Measurements from ENCODE around the gene THAP4.

THAP4 gene

GRCh38 chr2:241547781-241548450 lies 89.0 kb downstream of the THAP4 start:
- no peak overlapping the region for H3K27ac ChIP-seq
- no peak for DNase-seq
- no peaks in the 10 kb centered on the region for H3K36me3 ChIP-seq
- H3K9me3 ChIP-seq (ENCODE audit: severe bottlenecking): no peaks in the 10 kb centered on the region
- no peak for TF ChIP-seq CTCF (IDR thresholded peaks at IDR 0.05; ENCODE audit: low read depth, low read length)
- no peak overlapping the region for H3K4me3 ChIP-seq (ENCODE audit: low read depth, low read length)
- H3K27me3 ChIP-seq (ENCODE audit: insufficient read depth, low read depth, severe bottlenecking): no peaks in the 10 kb centered on the region

GRCh38 chr2:241546771-241547498 lies 90.0 kb downstream of the THAP4 start:
- Histone ChIP-seq H3K4me3 (ENCODE audit: low read depth, low read length) (no peak overlapping the region), H3K27me3 (ENCODE audit: insufficient read depth, low read depth, severe bottlenecking) (no peaks in the 10 kb centered on the region), H3K9me3 (ENCODE audit: severe bottlenecking) (no peaks in the 10 kb centered on the region), H3K27ac (peak overlapping the region; percentile 50), H3K36me3 (no peaks in the 10 kb centered on the region)
- peak; percentile 44 for DNase-seq
- TF ChIP-seq CTCF (IDR thresholded peaks at IDR 0.05; ENCODE audit: low read depth, low read length): no peak

GRCh38 chr2:241545523-241546473 lies 91.2 kb downstream of the THAP4 start:
- no peaks in the 10 kb centered on the region for H3K9me3 ChIP-seq (ENCODE audit: severe bottlenecking)
- H3K36me3 ChIP-seq: no peaks in the 10 kb centered on the region
- no peak overlapping the region for H3K4me3 ChIP-seq (ENCODE audit: low read depth, low read length)
- H3K27me3 ChIP-seq (ENCODE audit: insufficient read depth, low read depth, severe bottlenecking): no peaks in the 10 kb centered on the region
- TF ChIP-seq CTCF (IDR thresholded peaks at IDR 0.05; ENCODE audit: low read depth, low read length): no peak
- no peak overlapping the region for H3K27ac ChIP-seq
- DNase-seq: no peak

GRCh38 chr2:241545106-241545505 lies 91.9 kb downstream of the THAP4 start:
- Histone ChIP-seq H3K4me3 (ENCODE audit: low read depth, low read length) (no peak overlapping the region), H3K27me3 (ENCODE audit: insufficient read depth, low read depth, severe bottlenecking) (no peaks in the 10 kb centered on the region), H3K9me3 (ENCODE audit: severe bottlenecking) (no peaks in the 10 kb centered on the region), H3K36me3 (no peaks in the 10 kb centered on the region), H3K27ac (no peak overlapping the region)
- no peak for TF ChIP-seq CTCF (IDR thresholded peaks at IDR 0.05; ENCODE audit: low read depth, low read length)
- DNase-seq: no peak

- H3K27me3 ChIP-seq (ENCODE audit: insufficient read depth, low read depth, severe bottlenecking): no peaks in the 10 kb centered on the region
- DNase-seq: no peak
- H3K4me3 ChIP-seq (ENCODE audit: low read depth, low read length): no peak overlapping the region
- H3K27ac ChIP-seq: no peak overlapping the region
- no peak for TF ChIP-seq CTCF (IDR thresholded peaks at IDR 0.05; ENCODE audit: low read depth, low read length)
- H3K9me3 ChIP-seq (ENCODE audit: severe bottlenecking): no peaks in the 10 kb centered on the region
- H3K36me3 ChIP-seq: no peaks in the 10 kb centered on the region
Observed at GRCh38 chr2:241542278-241542605, 94.7 kb downstream of the THAP4 start.

Data from WERI-Rb-1 (cell line).